HT1080 (cell line): ENCODE measurements around the gene SH3TC1. TPM values are rescaled to one million over a fixed set of nuclear protein-coding genes. Genes with fewer than 3 reads are reported as not detected.
A peak's percentile ranks its signal among the peaks of the same experiment; 100 is the strongest.

ENCODE experiments used
- DNase-seq: peaks from one replicate; pipeline ENCODE4 v3.0.0-alpha.2; 2015; ENCODE audit warnings: low read depth
- total RNA-seq: library from RNA; depleted of rRNA; stranded (reverse); fragments of >200 nt; shearing (Covaris generic); gene quantifications from 2 replicates; pipeline ENCODE4 v1.2.3, GENCODE V29; 2014

The SH3TC1 gene
- total RNA-seq, 1 experiment from 2014 or later, result 3.6 TPM

DNA sequence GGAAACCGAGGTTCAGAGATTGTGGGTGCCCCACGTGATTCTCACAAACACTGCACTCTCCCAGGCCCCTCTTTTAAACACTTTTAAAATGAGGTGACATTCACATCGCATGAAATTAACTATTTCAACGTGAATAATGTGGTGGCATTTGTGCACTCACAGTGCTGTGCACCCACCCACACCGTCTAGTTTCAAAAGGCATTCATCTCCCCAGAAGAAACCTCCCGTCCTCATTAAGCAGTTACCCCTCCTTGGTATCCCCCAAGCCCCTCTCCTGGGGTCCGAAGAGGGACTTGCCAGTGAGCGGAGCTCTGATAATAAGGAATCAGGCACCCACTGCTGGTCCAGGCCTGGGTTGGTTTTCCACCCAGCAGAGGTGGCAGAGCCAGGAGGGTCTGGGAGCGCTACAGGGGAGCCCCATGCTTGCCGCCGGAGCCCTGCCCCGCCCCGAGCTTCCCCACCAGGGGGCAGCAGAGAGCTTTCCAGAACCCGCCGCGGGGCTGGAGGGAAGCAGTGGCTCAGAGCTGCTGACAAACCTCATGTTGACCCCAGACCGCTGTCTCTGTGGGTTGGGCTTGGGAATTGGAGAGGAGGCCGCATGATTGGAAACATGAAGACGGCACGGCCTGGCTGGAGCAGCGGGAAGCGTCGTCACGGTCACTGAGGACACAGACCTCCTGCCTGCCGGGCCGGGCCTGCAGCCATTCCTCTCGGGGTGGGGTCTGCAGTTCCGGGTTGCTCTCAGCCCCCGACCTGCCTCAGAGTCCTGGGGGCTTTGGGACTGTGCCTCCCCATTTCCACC is 43.0 kb downstream of the SH3TC1 start:
- peak; percentile 78 for DNase-seq

DNA sequence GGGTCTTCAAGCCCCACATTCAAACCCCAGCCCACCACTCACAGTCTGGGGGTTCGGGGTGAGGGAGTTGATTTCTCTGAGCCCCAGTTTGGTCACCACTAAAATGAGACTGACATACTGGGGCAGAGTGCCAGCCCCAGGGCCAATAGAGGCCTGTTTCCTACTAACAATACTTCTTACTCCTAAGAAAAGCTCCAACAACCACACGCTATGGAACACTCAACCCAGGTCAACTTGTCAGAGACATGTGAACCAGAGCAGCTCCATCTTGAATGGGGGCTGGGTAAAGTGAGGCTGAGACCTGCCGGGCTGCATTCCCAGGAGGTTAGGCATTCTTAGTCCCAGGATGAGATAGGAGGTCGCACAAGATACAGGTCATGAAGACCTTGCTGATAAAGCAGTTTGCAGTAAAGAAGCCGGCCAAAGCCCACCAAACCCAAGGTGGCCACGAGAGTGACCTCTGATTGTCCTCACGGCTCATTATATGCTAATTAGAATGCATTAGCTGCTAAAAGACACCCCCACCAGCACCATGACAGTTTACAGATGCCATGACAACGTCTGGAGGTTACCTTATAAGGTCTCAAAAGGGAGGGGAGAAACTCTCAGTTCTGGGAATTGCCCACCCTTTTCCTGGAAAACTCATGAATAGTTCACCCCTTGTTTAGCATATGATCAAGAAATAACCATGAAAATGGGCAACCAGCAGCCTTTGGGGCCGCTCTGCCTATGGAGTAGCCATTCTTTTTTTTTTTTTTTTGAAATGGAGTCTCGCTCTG is 43.9 kb downstream of the SH3TC1 start:
- no peak for DNase-seq

- no peak for DNase-seq
Observed at GRCh38 chr4:8244001-8244757, 45.1 kb downstream of the SH3TC1 start.

GRCh38 chr4:8244931-8245460 is 45.9 kb downstream of the SH3TC1 start:
- DNase-seq, result no peak

GRCh38 chr4:8245884-8246833 is 47.1 kb downstream of the SH3TC1 start:
- no peak for DNase-seq

DNA sequence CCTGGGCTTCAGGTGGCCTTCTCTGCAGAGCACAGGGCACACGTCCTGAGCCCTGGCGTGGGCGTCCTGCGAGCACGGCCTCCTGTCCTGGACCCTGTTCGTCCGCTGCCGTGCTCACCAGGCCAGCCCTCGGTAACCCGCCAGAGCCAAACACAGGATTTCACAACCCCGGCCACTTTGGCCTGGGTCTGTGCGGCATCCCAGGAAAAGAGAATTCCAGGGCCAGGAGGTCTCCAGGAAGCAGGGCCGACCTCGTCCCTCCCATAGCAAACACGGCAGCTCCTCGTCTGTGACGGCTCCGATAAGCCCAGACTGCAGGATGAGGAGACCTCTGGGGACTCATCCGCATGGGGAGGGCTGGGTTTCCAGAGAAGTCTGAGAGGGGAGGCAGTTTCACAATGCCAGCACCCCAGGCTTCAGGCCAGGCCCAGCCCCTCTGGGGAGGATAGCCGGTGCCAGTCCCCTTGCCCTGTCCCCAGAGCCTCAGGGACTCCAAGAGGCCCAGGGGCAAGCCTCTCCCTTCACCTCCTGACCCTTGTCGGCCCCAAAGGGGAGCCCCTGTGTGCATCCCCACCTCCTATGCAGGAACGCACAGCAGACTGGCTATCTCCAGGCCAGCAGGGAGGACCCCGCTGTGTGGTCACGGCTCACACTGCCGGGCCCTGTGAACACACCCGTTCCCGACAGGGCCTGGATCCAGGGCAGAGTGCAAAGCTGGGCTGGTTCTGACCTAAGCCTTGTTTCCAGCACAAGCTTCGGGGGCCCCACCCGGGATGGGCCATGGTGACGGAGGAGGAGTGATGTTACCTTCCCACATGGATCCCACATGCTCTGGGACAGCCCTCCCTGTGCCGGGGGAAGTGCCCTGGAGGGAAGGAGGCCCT is 48.2 kb downstream of the SH3TC1 start:
- no peak for DNase-seq

DNA sequence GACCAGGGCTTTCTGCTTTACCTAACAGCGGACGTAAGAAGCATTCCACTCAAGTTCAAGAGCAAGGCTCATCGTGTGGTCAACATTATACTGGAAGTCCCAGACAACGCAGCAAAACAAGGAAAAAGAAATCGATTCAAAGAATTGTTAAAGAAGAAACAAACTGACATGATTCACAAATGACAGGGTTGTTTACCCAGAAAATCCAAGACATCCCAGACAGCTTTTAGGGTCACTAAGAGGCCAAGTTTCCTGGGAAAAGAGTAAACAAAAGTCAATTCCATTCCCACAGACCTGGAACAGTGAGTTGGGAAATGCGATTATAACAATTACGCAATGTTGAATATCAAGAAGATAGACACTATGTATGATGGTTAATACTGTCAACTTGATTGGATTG is 49.0 kb downstream of the SH3TC1 start:
- DNase-seq, result no peak

- no peak for DNase-seq
Observed at GRCh38 chr4:8250227-8250626, 51.1 kb downstream of the SH3TC1 start.

DNA sequence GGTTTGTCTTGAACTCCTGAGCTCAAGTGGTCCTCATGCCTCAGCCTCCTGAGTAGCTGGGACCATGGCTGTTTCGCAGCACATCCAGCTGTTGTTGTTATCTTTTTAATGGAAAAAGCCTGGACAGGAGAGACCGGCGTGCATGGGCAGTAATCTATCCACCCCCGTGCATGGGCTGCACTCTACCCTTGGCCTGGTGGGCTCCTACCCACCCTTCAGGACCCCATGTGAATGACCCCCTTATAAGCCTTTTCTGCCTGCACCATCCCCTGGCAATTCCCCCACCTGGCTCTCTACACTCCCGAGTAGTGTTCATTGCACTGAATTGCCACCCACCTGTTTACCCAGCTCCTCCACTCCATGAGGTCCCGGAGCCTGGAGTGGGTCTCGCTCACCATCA is 51.5 kb downstream of the SH3TC1 start:
- DNase-seq, result no peak

- DNase-seq, result no peak
Observed at GRCh38 chr4:8251110-8251883, 52.2 kb downstream of the SH3TC1 start.

DNA sequence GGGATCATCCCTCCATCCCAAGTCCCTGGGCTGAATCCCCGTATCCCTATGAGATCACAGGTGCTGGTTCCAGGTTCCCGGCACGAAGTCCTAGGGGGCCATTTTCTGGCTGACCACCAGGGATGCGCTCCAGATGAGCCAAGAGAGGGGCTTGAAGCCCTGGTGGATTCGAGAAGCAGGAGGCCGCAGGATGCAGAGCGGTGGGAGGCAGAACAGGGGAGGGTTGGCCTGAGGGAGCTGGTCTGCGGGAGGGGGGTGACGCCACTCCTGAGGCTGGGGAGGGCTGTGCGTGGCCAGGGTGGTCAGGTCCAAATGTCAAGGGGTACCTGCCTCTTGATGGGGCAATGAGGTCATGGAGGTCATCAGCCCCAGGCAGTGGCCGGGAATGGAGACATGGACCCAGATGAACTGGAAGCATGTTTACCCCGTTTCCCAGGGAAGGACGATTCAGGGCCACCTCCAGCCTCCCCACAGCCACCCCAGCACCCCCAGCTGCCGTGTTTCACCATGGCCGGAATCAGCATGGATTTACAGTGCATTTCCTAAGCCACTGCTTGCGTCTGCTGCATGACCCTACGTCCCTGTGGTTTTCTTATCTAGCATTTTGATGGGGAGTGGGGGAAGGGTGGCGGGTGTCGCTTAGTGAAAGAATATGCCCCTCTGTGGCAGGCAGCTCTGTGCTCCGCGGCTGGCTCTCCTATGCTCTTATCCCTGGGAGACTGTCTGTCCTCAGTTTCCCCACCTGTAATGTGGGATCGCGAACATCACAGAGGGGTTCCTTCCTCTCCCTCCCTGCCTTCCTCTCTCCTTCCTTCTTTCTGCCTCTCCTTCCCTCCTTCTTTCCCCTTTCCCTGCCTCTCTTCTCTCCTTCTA is 53.4 kb downstream of the SH3TC1 start:
- DNase-seq, result no peak

DNA sequence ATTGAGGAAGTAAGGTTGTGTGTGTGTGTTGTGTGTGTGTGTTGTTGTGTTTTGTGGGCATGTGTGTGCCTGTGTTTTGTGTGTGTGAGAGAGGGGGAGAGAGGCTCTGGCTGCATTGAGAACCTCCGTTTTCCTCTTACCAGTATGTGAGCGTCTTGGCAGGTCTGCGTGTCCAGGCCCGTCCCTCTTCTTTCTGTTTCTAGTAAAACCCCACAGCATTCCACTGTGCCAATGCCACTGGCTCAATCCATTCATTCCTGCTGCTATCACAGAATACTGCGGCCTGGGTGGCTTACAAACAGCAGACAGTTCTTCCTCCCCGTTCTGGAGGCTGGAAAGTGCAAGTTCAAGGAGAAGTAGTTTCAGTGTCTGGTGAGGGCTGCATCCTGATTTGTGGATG is 55.0 kb downstream of the SH3TC1 start:
- DNase-seq, result no peak

- no peak for DNase-seq
Observed at GRCh38 chr4:8255698-8256441, 56.8 kb downstream of the SH3TC1 start.

DNA sequence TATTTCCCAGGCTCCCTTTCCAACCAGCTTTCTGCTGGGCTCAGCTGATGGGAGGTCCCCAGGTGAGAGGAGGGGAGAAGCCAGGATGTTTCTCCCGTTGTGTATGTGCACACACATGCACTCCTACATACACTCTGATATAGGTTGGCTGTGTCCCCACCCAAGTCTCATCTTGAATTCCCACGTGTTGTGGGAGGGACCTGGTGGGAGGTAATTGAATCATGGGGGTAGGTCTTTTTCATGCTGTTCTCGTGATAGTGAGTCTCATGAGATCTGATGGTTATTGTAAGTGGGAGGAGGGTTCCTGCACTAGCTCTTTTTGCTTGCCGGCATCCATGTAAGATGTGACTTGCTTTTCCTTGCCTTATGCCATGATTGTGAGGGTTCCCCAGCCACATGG is 58.8 kb downstream of the SH3TC1 start:
- DNase-seq, result no peak

- DNase-seq, result no peak
Observed at GRCh38 chr4:8258552-8259212, 59.6 kb downstream of the SH3TC1 start.

DNA sequence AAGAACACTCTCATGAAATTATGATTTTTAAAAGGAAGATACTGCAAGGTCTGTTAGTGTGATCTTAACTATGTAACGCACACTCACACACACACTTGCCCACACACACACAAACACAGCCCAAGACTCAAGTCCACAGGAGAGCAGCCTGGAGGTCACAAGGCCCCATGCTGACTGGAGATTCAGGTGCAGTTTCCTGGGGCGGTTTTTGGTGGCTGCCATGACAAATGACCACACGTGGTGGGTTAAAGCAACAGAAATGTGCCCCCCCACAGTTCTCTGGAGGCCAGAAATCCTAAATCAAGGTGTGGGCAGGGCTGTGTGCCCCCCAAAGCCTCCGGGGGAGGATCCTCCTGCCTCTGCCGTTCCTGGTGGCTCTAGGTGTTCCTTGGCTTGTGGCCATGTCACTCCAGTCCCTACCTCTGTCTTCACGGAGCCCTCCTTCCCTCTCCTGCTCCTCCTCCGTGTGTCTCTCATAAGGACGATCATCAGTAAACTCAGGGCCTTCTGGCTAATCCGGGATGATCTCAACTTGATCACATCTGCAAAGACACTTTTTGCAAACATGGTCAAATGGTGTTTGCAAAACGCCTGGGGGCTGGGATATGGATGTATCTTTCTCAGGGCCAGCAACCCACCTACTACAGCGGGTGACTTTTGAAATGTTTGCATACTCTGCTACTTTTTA is 60.8 kb downstream of the SH3TC1 start:
- no peak for DNase-seq
